Measurements from ENCODE around the gene RGS12. TPM values are rescaled to one million over a fixed set of nuclear protein-coding genes. Genes with fewer than 3 reads are reported as not detected.

RGS12 gene
- total and polyA plus RNA-seq, 2 experiments from 2014 or later = 8.0 to 19.0 TPM

DNA sequence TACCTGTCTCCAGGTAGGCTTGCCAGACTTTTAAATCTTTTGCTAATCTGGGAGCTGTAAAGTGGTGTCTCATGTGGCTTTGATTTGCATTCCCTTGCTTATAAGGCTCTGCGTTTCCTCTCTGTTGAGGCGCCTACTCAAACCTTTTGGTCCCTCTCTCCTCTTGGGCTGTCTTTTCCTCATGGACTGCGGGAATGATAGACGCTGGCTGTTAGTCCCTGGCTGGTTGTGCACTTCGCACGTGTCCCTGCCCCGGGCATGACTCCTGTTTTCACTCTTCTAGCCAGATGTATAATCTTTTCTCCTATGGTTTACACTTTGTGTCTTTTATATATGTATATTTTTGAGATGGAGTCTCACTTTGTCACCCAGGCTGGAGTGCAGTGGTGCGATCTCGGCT is 39.7 kb downstream of the RGS12 start:
- no peak overlapping the region for H3K4me3 ChIP-seq
- Mint-ChIP-seq H3K27ac (0 out of 2 replicates have a peak overlapping the region, but pooled peaks have one; percentile 41), H3K9me3 (no peaks in the 10 kb centered on the region), H3K4me1 (peaks cover 10% of the 10 kb centered on the region; the same call in 1 of the 3 replicates), H3K4me3 (no peak overlapping the region), H3K36me3 (ENCODE audit: low read depth) (no peaks in the 10 kb centered on the region), H3K27me3 (ENCODE audit: insufficient read depth, low read depth, poor library complexity) (peaks cover 8% of the 10 kb centered on the region)
- TF ChIP-seq ZNF331 (CRISPR knock-in tag; IDR thresholded peaks at IDR 0.05; ENCODE audit: low read depth) (no peak), NANOG (IDR thresholded peaks at IDR 0.05; ENCODE audit: borderline replicate concordance) (no peak), ZNF114 (CRISPR knock-in tag; IDR thresholded peaks at IDR 0.05) (no peak), CREB1 (CRISPR knock-in tag; IDR thresholded peaks at IDR 0.05; ENCODE audit: low read depth) (no peak), EZH2 (IDR thresholded peaks at IDR 0.05; ENCODE audit: low read depth, unreplicated experiment) (no peak), STAT1 (IDR thresholded peaks at IDR 0.05; ENCODE audit: unreplicated experiment) (no peak), POLR2AphosphoS5 (IDR thresholded peaks at IDR 0.05; ENCODE audit: low read depth) (no peak), EZH2phosphoT487 (IDR thresholded peaks at IDR 0.05; ENCODE audit: unreplicated experiment) (no peak), JUNB (IDR thresholded peaks at IDR 0.05; ENCODE audit: unreplicated experiment) (no peak)
- TF ChIP-seq, protein P1, sequence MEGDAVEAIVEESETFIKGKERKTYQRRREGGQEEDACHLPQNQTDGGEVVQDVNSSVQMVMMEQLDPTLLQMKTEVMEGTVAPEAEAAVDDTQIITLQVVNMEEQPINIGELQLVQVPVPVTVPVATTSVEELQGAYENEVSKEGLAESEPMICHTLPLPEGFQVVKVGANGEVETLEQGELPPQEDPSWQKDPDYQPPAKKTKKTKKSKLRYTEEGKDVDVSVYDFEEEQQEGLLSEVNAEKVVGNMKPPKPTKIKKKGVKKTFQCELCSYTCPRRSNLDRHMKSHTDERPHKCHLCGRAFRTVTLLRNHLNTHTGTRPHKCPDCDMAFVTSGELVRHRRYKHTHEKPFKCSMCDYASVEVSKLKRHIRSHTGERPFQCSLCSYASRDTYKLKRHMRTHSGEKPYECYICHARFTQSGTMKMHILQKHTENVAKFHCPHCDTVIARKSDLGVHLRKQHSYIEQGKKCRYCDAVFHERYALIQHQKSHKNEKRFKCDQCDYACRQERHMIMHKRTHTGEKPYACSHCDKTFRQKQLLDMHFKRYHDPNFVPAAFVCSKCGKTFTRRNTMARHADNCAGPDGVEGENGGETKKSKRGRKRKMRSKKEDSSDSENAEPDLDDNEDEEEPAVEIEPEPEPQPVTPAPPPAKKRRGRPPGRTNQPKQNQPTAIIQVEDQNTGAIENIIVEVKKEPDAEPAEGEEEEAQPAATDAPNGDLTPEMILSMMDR (conservative IDR thresholded peaks at IDR 0.05; ENCODE audit: low read depth in 2 of 2) = no peak
- TF ChIP-seq, protein P2, sequence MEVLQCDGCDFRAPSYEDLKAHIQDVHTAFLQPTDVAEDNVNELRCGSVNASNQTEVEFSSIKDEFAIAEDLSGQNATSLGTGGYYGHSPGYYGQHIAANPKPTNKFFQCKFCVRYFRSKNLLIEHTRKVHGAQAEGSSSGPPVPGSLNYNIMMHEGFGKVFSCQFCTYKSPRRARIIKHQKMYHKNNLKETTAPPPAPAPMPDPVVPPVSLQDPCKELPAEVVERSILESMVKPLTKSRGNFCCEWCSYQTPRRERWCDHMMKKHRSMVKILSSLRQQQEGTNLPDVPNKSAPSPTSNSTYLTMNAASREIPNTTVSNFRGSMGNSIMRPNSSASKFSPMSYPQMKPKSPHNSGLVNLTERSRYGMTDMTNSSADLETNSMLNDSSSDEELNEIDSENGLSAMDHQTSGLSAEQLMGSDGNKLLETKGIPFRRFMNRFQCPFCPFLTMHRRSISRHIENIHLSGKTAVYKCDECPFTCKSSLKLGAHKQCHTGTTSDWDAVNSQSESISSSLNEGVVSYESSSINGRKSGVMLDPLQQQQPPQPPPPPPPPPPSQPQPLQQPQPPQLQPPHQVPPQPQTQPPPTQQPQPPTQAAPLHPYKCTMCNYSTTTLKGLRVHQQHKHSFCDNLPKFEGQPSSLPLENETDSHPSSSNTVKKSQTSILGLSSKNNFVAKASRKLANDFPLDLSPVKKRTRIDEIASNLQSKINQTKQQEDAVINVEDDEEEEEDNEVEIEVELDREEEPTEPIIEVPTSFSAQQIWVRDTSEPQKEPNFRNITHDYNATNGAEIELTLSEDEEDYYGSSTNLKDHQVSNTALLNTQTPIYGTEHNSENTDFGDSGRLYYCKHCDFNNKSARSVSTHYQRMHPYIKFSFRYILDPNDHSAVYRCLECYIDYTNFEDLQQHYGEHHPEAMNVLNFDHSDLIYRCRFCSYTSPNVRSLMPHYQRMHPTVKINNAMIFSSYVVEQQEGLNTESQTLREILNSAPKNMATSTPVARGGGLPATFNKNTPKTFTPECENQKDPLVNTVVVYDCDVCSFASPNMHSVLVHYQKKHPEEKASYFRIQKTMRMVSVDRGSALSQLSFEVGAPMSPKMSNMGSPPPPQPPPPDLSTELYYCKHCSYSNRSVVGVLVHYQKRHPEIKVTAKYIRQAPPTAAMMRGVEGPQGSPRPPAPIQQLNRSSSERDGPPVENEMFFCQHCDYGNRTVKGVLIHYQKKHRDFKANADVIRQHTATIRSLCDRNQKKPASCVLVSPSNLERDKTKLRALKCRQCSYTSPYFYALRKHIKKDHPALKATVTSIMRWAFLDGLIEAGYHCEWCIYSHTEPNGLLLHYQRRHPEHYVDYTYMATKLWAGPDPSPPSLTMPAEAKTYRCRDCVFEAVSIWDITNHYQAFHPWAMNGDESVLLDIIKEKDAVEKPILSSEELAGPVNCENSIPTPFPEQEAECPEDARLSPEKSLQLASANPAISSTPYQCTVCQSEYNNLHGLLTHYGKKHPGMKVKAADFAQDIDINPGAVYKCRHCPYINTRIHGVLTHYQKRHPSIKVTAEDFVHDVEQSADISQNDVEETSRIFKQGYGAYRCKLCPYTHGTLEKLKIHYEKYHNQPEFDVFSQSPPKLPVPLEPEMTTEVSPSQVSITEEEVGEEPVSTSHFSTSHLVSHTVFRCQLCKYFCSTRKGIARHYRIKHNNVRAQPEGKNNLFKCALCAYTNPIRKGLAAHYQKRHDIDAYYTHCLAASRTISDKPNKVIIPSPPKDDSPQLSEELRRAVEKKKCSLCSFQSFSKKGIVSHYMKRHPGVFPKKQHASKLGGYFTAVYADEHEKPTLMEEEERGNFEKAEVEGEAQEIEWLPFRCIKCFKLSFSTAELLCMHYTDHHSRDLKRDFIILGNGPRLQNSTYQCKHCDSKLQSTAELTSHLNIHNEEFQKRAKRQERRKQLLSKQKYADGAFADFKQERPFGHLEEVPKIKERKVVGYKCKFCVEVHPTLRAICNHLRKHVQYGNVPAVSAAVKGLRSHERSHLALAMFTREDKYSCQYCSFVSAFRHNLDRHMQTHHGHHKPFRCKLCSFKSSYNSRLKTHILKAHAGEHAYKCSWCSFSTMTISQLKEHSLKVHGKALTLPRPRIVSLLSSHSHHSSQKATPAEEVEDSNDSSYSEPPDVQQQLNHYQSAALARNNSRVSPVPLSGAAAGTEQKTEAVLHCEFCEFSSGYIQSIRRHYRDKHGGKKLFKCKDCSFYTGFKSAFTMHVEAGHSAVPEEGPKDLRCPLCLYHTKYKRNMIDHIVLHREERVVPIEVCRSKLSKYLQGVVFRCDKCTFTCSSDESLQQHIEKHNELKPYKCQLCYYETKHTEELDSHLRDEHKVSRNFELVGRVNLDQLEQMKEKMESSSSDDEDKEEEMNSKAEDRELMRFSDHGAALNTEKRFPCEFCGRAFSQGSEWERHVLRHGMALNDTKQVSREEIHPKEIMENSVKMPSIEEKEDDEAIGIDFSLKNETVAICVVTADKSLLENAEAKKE (CRISPR knock-in tag; IDR thresholded peaks at IDR 0.05) = no peak
- TF ChIP-seq, protein P3, sequence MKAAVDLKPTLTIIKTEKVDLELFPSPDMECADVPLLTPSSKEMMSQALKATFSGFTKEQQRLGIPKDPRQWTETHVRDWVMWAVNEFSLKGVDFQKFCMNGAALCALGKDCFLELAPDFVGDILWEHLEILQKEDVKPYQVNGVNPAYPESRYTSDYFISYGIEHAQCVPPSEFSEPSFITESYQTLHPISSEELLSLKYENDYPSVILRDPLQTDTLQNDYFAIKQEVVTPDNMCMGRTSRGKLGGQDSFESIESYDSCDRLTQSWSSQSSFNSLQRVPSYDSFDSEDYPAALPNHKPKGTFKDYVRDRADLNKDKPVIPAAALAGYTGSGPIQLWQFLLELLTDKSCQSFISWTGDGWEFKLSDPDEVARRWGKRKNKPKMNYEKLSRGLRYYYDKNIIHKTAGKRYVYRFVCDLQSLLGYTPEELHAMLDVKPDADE (IDR thresholded peaks at IDR 0.05) = no peak
- TF ChIP-seq, protein P4, sequence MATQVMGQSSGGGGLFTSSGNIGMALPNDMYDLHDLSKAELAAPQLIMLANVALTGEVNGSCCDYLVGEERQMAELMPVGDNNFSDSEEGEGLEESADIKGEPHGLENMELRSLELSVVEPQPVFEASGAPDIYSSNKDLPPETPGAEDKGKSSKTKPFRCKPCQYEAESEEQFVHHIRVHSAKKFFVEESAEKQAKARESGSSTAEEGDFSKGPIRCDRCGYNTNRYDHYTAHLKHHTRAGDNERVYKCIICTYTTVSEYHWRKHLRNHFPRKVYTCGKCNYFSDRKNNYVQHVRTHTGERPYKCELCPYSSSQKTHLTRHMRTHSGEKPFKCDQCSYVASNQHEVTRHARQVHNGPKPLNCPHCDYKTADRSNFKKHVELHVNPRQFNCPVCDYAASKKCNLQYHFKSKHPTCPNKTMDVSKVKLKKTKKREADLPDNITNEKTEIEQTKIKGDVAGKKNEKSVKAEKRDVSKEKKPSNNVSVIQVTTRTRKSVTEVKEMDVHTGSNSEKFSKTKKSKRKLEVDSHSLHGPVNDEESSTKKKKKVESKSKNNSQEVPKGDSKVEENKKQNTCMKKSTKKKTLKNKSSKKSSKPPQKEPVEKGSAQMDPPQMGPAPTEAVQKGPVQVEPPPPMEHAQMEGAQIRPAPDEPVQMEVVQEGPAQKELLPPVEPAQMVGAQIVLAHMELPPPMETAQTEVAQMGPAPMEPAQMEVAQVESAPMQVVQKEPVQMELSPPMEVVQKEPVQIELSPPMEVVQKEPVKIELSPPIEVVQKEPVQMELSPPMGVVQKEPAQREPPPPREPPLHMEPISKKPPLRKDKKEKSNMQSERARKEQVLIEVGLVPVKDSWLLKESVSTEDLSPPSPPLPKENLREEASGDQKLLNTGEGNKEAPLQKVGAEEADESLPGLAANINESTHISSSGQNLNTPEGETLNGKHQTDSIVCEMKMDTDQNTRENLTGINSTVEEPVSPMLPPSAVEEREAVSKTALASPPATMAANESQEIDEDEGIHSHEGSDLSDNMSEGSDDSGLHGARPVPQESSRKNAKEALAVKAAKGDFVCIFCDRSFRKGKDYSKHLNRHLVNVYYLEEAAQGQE (IDR thresholded peaks at IDR 0.05; ENCODE audit: unreplicated experiment) = no peak
- ATAC-seq (no peak; the same call in 2 of the 3 replicates), DNase-seq (ENCODE audit: low spot score) (no peak)
- H3K27me3 ChIP-seq (ENCODE audit: insufficient read depth) = no peaks in the 10 kb centered on the region
- H4K20me1 ChIP-seq (replicated peaks; ENCODE audit: insufficient read depth) = peaks cover 1% of the 10 kb centered on the region
- H3K4me2 ChIP-seq = no peak overlapping the region
- no peaks in the 10 kb centered on the region for H3K36me3 ChIP-seq (ENCODE audit: insufficient read depth)
- H3F3A ChIP-seq (replicated peaks; ENCODE audit: low read depth) = no peaks in the 10 kb centered on the region
- H3K4me1 ChIP-seq (ENCODE audit: insufficient read depth) = no peaks in the 10 kb centered on the region
- H3K9me2 ChIP-seq (ENCODE audit: insufficient read depth) = no peaks in the 10 kb centered on the region
- no peak overlapping the region for H2AFZ ChIP-seq
- no peak overlapping the region for H3K27ac ChIP-seq (ENCODE audit: low read depth)
- H3K79me2 ChIP-seq (replicated peaks; ENCODE audit: insufficient read depth) = no peaks in the 10 kb centered on the region; the same call in 1 of the 2 replicates

Measured in GM23338 (cell line).